HK-2 (cell line): ENCODE measurements around the gene WDR88.
"Not testable (repeated sequence)": the region's sequence is repeated elsewhere in the genome, so short reads cannot be mapped to it uniquely, and the experiment has no call there.

Source experiments
- DNase-seq: peaks from one replicate; pipeline ENCODE4 v3.0.0-alpha.2; 2018; ENCODE audit not compliant: unreplicated experiment

WDR88 gene

DNA sequence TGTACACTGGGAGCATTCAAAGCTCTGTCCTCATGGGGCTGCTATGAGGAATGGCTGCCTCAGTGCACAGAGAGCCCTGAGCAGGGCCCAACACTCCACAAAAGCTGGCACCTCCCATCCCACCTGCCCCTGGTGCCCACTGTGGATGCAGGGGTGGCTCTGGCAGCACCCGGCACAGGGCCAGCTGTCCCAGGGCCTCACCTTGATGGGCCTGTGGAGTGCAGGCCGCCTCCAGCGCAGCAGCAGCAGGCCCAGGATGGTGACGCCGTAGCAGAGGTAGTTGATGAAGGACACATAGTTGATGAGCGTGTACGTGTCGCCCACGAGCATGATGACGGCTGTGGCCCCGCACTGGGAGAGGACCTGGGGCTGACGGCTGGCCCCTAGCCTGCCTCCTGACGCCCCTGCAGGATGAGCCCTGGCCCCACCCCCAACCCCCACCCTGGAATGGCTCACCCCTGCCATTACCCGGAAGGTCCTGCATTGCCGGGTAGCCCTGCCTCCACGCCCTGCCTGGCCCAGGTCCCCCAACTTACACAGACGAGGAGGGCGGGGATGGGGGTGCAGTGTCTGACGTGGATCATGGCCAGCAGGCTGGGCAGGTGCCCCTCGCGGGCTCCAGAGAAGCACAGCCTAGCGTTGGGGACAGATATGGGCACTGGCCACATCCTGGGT, 78.5 kb downstream of the WDR88 start:
- DNase-seq, result no peak

- DNase-seq, result no peak
Observed at GRCh38 chr19:33211794-33212435, 80.0 kb downstream of the WDR88 start.

DNA sequence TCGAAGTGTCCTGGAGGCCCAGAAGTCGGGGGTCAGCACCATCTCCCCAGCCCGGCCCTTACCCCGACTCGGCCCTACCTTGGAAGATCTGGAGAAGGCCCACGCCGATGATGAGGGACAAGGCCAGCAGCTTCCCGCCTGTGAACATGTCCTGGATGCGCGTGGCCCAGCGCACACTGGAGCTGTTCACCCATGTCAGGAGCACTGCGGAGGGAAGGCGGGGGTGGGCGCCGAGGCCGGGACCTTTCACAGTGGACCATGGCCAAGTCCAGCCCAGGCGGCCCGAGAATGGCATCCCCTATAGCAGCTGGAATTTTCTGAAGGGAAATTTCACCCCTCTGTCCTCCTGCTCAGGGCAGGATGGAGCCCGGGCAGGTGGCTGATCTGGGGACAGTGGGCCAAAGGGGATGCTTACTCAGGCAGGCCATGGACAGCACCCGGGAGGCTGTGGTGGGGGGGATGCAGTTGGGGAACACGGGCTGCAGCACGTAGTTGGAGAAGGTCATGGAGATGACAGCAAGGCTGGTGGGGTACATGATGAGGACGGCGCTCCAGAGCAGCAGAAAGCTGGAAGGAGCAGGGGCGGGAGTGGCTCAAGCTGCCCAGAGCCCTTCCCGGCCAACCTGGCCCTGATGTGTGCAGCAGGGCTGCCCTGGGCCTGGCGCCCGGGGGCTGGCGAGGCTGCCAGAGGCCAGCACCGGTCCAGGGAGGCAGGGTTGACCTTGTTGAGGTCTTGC, 80.7 kb downstream of the WDR88 start:
- no peak for DNase-seq

DNA sequence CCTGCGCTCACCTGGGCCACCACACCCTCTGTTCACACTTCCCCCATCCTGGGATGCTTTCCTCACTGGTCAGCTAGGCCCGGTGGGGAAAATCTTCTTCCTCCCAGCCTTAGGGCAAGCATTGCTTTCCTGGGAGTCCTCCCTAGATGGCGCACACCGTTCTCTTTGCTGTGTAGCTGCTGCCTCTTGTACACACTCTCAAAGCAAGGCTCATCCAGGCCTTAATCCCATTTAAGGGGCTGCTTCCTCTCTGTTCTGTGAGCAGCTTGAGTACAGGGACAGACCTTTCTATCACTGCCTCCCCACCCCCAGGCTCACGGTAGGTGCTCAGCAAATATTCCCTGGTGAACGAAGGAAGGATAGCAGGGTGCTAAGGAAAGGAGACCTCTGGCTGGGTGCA, 82.7 kb downstream of the WDR88 start:
- peak; percentile 9 for DNase-seq

DNA sequence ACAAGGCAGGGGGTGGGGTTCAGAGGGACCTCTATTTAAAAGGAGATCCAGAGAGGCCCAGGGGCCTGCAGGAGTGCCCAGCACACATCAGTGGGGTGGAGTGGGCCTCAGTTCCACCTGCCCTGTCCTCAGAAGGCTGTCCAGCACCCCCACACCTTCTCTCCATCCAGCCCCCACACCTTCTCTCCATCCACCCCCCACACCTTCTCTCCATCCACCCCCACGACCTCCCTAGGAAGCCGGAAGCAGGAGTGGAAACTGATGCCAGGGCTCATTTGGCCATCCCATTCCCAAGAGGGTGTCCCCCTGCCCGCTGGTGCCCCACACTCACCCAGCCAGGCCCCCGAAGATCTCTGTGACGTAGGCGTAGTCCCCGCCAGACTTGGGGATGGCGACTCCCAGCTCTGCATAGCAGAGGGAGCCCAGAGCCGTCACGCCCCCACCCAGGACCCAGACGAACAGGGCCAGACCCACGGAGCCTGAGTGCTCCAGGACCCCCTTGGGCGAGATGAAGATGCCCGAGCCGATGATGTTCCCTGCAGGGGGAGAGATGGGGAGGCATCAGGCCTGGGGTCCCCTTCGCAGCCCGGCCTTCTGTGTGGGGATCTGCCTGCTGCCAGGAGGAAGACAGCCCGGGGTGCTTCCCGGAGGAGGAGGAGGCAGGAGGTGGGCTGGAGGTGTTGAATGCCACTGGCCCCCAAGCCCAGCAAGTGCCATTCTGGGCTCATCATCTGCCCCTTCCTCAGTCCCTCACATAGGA, 83.7 kb downstream of the WDR88 start:
- no peak for DNase-seq

DNA sequence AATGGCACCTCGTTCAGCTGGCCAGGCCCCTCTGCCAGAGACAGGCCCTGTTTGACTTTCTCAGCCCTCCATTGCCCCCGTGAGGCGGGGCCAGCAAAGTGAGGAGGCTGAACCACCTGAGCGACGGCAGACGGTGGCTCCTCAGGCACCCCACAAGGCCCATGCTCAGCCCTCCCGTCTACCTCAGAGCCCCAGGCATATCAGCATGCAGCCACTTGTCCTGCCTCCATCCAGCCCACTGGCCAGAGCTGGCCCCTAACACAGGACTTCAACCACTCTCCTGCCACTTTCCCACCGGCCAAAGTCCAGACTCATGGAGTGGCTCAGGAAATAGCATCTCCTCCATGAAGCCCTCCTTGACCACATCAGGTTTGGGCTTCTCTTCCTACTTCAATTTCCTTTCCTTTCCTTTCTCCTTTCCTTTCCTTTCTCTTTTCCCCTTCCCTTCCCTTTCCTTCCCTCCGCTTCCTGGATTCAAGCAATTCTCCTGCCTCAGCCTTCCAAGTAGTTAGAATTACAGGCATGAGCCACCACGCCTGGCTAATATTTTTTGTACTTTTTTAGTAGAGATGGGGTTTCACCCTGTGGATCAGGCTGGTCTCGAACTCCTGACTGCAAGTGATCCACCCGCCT, 84.4 kb downstream of the WDR88 start:
- DNase-seq, result no peak

- DNase-seq, result no peak
Observed at GRCh38 chr19:33217881-33218280, 86.0 kb downstream of the WDR88 start.

- no peak for DNase-seq
Observed at GRCh38 chr19:33219261-33219815, 87.4 kb downstream of the WDR88 start.

DNA sequence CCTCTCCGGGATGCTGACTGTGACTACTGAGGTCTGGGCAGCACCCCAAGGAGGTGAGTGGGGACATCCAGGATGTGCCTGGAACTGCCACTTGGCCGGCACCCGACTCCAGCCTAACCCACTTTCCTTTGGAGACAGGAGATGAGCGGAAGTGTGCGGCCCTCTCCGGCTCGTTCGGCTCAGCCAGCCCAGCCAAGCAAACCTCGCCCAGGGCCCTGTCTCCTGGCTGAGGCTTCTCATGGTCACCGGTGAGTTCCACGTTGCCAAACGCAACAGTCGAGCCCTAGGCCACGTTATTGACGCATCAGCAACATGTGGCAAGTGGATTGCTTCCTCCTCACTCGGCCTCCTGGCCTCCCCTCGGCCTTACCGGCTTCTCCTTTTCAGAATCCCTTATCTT, 88.2 kb downstream of the WDR88 start:
- no peak for DNase-seq

- no peak for DNase-seq
Observed at GRCh38 chr19:33220735-33221134, 88.8 kb downstream of the WDR88 start.

- no peak for DNase-seq
Observed at GRCh38 chr19:33221638-33222037, 89.7 kb downstream of the WDR88 start.

DNA sequence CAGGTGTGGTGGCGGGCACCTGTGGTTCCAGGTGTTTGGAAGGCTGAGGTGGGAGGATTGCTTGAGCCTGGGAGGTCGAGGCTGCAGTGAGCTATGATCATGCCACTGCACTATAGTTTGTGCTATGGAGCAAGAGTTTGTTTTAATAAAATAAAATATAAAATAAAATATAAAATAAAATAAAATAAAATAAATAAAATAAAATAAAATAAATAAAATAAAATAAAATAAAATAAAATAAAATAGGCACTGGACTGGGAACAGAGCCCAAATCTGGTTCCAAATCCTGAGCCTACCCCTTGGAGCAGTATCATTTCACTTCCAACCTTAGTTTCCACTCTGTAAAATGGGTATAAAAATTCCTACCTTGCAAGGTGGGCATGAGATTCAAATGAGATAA, 90.3 kb downstream of the WDR88 start:
- not testable (repeated sequence) for DNase-seq

GRCh38 chr19:33224694-33225457, 93.0 kb downstream of the WDR88 start:
- no peak for DNase-seq
